HepG2 (cell line): ENCODE results near the gene SCAPER. TPM values are rescaled to one million over a fixed set of nuclear protein-coding genes. Genes with fewer than 3 reads are reported as not detected.

Source experiments
- ATAC-seq: fragments of 200-7000 bp; cut with Tn5 transposase; 3 replicates; pipeline ENCODE4 v1.9.1; 2020; ENCODE audit warnings: mild to moderate bottlenecking, moderate library complexity
- BruUV-seq: library from RNA; stranded (reverse); fragments of 400-500 nt; replicated peaks from 2 replicates; lab custom pipeline; 2021; lab: Mats Ljungman, UMichigan
- CTCF ChIA-PET: fragments of 300-600 bp; formaldehyde crosslinking; extraction: SDS; loops from one replicate; lab custom pipeline; 2021; ENCODE audit warnings: low total read pairs, inconsistent platforms, low intra/inter-chr PET ratio; lab: Yijun Ruan, JAX
- POLR2A ChIA-PET: fragments of 350-600 bp; sonication (Branson Sonifier 250); formaldehyde crosslinking; loops from one replicate; lab custom pipeline; 2020; ENCODE audit warnings: antibody characterized with exemption, inconsistent platforms; lab: Yijun Ruan, JAX
- DNase-seq: peaks from one replicate; pipeline ENCODE4 v3.0.0-alpha.2; 2015; ENCODE audit warnings: low spot score
- FAIRE-seq: peaks from 3 replicates; lab custom pipeline; 2011; peaks lifted over from hg19 to GRCh38; lab: Jason Lieb, UNC
- H2AFZ ChIP-seq: one replicate; pipeline ENCODE4 v1.6.1; 2011; ENCODE audit warnings: low read length, inconsistent platforms
- H3K27ac ChIP-seq: fragments of 300-600 bp; 3 replicates; pipeline ENCODE4 v1.8.0; 2011; ENCODE audit warnings: mixed run types, mild to moderate bottlenecking, mixed read lengths, low read length, inconsistent platforms; ENCODE audit not compliant: insufficient read depth; ENCODE audit errors: extremely low read length
- H3K27me3 ChIP-seq, 2 experiments: fragments of 200-600 bp in 1 of 2; 2 replicates in 1 of 2; 3 replicates in 1 of 2; pipeline versions ENCODE4 v1.6.0 to v1.8.0; 2011; ENCODE audit warnings: low read length in 2 of 2, mild to moderate bottlenecking in 2 of 2, moderate library complexity in 2 of 2, inconsistent platforms in 1 of 2; ENCODE audit not compliant: insufficient read depth in 2 of 2, control insufficient read depth in 1 of 2
- H3K36me3 ChIP-seq, 2 experiments: fragments of 200-600 bp in 1 of 2; replicated peaks in 1 of 2; 2 replicates in 1 of 2; 3 replicates in 1 of 2; pipeline versions ENCODE4 v1.5.1 to v1.8.0; 2011; ENCODE audit warnings: low read length in 2 of 2, inconsistent platforms in 1 of 2; ENCODE audit not compliant: insufficient read depth in 2 of 2, control insufficient read depth in 1 of 2
- H3K4me1 ChIP-seq: 2 replicates; pipeline ENCODE4 v1.5.1; 2012; ENCODE audit warnings: low read length, inconsistent platforms; ENCODE audit not compliant: insufficient read depth
- H3K4me2 ChIP-seq: 2 replicates; pipeline ENCODE4 v1.6.0; 2011; ENCODE audit warnings: low read depth, low read length, inconsistent platforms
- H3K4me3 ChIP-seq, 3 experiments: fragments of 200-600 bp in 1 of 3; sonication (generic), shearing (Covaris generic) in 1 of 3; replicated peaks in 1 of 3; 2 replicates each; pipeline ENCODE4 v1.5.1; 2011 to 2016; ENCODE audit warnings: low read length in 3 of 3, inconsistent platforms in 2 of 3, low read depth in 2 of 3, mild to moderate bottlenecking in 2 of 3, control low read depth in 1 of 3, mixed read lengths in 1 of 3; ENCODE audit not compliant: insufficient read depth in 1 of 3
- H3K79me2 ChIP-seq: one replicate; pipeline ENCODE4 v1.6.1; 2011; ENCODE audit warnings: low read length, inconsistent platforms; ENCODE audit not compliant: insufficient read depth
- H3K9ac ChIP-seq: 2 replicates; pipeline ENCODE4 v1.6.0; 2011; ENCODE audit warnings: mild to moderate bottlenecking, low read depth, low read length, inconsistent platforms; ENCODE audit not compliant: insufficient read depth
- H3K9me3 ChIP-seq: 2 replicates; pipeline ENCODE4 v1.5.1; 2012; ENCODE audit warnings: mild to moderate bottlenecking, low read length
- H4K20me1 ChIP-seq: 2 replicates; pipeline ENCODE4 v1.6.0; 2011; ENCODE audit warnings: inconsistent platforms, mild to moderate bottlenecking, low read length, moderate library complexity; ENCODE audit not compliant: insufficient read depth
- CBFB ChIP-seq: sonication (generic); formaldehyde crosslinking; IDR thresholded peaks from 2 replicates; pipeline ENCODE4 v1.4.0; 2020; ENCODE audit warnings: missing genetic modification reagents
- EEA1 ChIP-seq: sonication (generic); formaldehyde crosslinking; IDR thresholded peaks from 2 replicates; pipeline ENCODE4 v1.5.1; 2020; ENCODE audit warnings: mild to moderate bottlenecking, missing genetic modification reagents, borderline replicate concordance
- KLF12 ChIP-seq: sonication (generic); formaldehyde crosslinking; IDR thresholded peaks from 2 replicates; pipeline ENCODE4 v1.4.0; 2020; ENCODE audit warnings: missing genetic modification reagents, borderline replicate concordance
- MAFF ChIP-seq: IDR thresholded peaks from 2 replicates; pipeline ENCODE4 v1.6.1; 2011; ENCODE audit warnings: low read depth, low read length, improper control_type of control experiment
- NFE2L2 ChIP-seq: fragments of 150-350 bp; IDR thresholded peaks from 2 replicates; pipeline ENCODE4 v1.6.1; 2014; ENCODE audit warnings: low read length
- PAXIP1 ChIP-seq: sonication (generic); formaldehyde crosslinking; conservative IDR thresholded peaks from 2 replicates; pipeline ENCODE4 v1.4.0; 2020; ENCODE audit warnings: mild to moderate bottlenecking, missing genetic modification reagents, moderate library complexity
- SSRP1 ChIP-seq: IDR thresholded peaks from 2 replicates; pipeline ENCODE4 v1.6.1; 2016; ENCODE audit warnings: control low read depth
- STAT6 ChIP-seq: sonication (generic); formaldehyde crosslinking; IDR thresholded peaks from 2 replicates; pipeline ENCODE4 v1.4.0; 2020; ENCODE audit warnings: missing genetic modification reagents, mild to moderate bottlenecking, borderline replicate concordance
- THAP11 ChIP-seq: IDR thresholded peaks from 2 replicates; pipeline ENCODE4 v1.6.1; 2016; ENCODE audit warnings: missing biosample characterization, missing genetic modification reagents
- THAP7 ChIP-seq: sonication (generic); formaldehyde crosslinking; IDR thresholded peaks from 2 replicates; pipeline ENCODE4 v1.8.1; 2023; ENCODE audit warnings: mild to moderate bottlenecking, missing genetic modification reagents
- ZNF12 ChIP-seq: sonication (generic); formaldehyde crosslinking; IDR thresholded peaks from 2 replicates; pipeline ENCODE4 v1.5.0; 2020; ENCODE audit warnings: missing genetic modification reagents
- ZNF235 ChIP-seq: sonication (generic); formaldehyde crosslinking; IDR thresholded peaks from 2 replicates; pipeline ENCODE4 v1.8.1; 2023; ENCODE audit warnings: mild to moderate bottlenecking, missing genetic modification reagents, borderline replicate concordance
- ZNF263 ChIP-seq: sonication (generic); formaldehyde crosslinking; IDR thresholded peaks from 2 replicates; pipeline ENCODE4 v1.4.0; 2020; ENCODE audit warnings: missing genetic modification reagents
- ZNF703 ChIP-seq: sonication (generic); formaldehyde crosslinking; IDR thresholded peaks from 2 replicates; pipeline ENCODE4 v1.5.1; 2020; ENCODE audit warnings: missing genetic modification reagents, mild to moderate bottlenecking, moderate library complexity, borderline replicate concordance
- WGBS: methylation state at CpG from one replicate; pipeline ENCODE4 v1.1.6; 2017; ENCODE audit warnings: low lambda C conversion rate; 5-methylcytosine and 5-hydroxymethylcytosine counted together
- in situ Hi-C: cut with HindIII; loops from 2 replicates; pipeline ENCODE4 v1.10.0; 2017; ENCODE audit warnings: low pct_unique_long_range_greater_than_20kb; ENCODE audit not compliant: extremely low pct_ligation_motif_present
- intact Hi-C: fragments of 100-400 bp; cut with micrococcal nuclease; formaldehyde crosslinking; loops from one replicate; pipeline ENCODE4 v1.10.0; 2022; ENCODE audit not compliant: unreplicated experiment
- polyA plus RNA-seq, 8 experiments: library from polyadenylated mRNA; depleted of rRNA in 3 of 8; stranded (reverse) in 7 of 8; unstranded in 1 of 8; fragments of >200 nt; fragmentation: Illumina TruSeq in 4 of 8; extraction: Trizol in 4 of 8; gene quantifications; 2 replicates each; pipeline versions ENCODE4 v1.2.1 to v1.2.3, GENCODE V29; 2011 to 2016; ENCODE audit warnings: low read depth in 4 of 8, missing spikeins in 1 of 8, mixed read lengths in 1 of 8; ENCODE audit not compliant: insufficient read depth in 1 of 8
- total RNA-seq, 5 experiments: library from RNA; depleted of rRNA; stranded (reverse); fragments of >200 nt; fragmentation: Illumina TruSeq; extraction: Trizol; gene quantifications; 2 replicates each; pipeline ENCODE4 v1.2.3, GENCODE V29; 2016; ENCODE audit warnings: low read depth in 1 of 5

SCAPER gene
- total and polyA plus RNA-seq, 2 of the 13 experiments (the other 11 are each of a cell fraction or from before 2014, with no cell fraction given): 4.3 to 10.5 TPM

- TF ChIP-seq PAXIP1 (CRISPR knock-in tag): no peak
- no peak for TF ChIP-seq MAFF
- no peak for TF ChIP-seq STAT6 (CRISPR knock-in tag)
- no peak for TF ChIP-seq THAP7 (CRISPR knock-in tag)
- TF ChIP-seq, all 625 proteins: peak for 0
These were observed 444.8 kb downstream of the SCAPER start (continued) for GRCh38 chr15:76460347-76460746.

GRCh38 chr15:76451540-76451939, 453.6 kb downstream of the SCAPER start:
- Histone ChIP-seq H3K4me1 (no peaks in the 10 kb centered on the region), H2AFZ (no peak overlapping the region), H3K79me2 (no peaks in the 10 kb centered on the region), H3K36me3 (no peaks in the 10 kb centered on the region), H3K9me3 (no peaks in the 10 kb centered on the region), H3K4me3 (no peak overlapping the region)
- POLR2A ChIA-PET: no interaction called here
- intact Hi-C loops: no loop called here
- CTCF ChIA-PET: no interaction called here
- BruUV-seq: no TSS peak
- ATAC-seq: no peak
- DNase-seq: no peak
- TF ChIP-seq THAP11 (CRISPR knock-in tag) (no peak), SSRP1 (CRISPR knock-in tag) (no peak), ZNF12 (CRISPR knock-in tag) (no peak), ZNF703 (CRISPR knock-in tag) (no peak), EEA1 (CRISPR knock-in tag) (no peak), NFE2L2 (no peak), KLF12 (CRISPR knock-in tag) (no peak), CBFB (CRISPR knock-in tag) (no peak), ZNF235 (CRISPR knock-in tag) (no peak), ZNF263 (CRISPR knock-in tag) (no peak)
- TF ChIP-seq, all 625 proteins: peak for 0
- H3K27me3 ChIP-seq: no peaks in the 10 kb centered on the region
- H4K20me1 ChIP-seq: no peaks in the 10 kb centered on the region
- WGBS: 31% methylated on average over 1 of the region's 1 CpG
- no peak overlapping the region for H3K4me2 ChIP-seq
- no peak for FAIRE-seq
- H3K9ac ChIP-seq: no peak overlapping the region
- H3K27ac ChIP-seq: no peak overlapping the region
- in situ Hi-C loops: no loop called here
